A375 (cell line): ENCODE measurements around the gene WIPF2. TPM values are rescaled to one million over a fixed set of nuclear protein-coding genes. Genes with fewer than 3 reads are reported as not detected.

ENCODE experiments used
- small RNA-seq: library from RNA; depleted of rRNA; stranded (forward); fragments of <200 nt; gene quantifications from one replicate; pipeline ENCODE3, GENCODE V24; 2014
- total RNA-seq: library from RNA; depleted of rRNA; stranded (reverse); fragments of >200 nt; shearing (Covaris generic); gene quantifications from 2 replicates; pipeline ENCODE4 v1.2.3, GENCODE V29; 2014; rRNA removed

Gene WIPF2
- total RNA-seq, result 6.4 and 7.5 TPM in 2 replicates

GRCh38 chr17:40218740-40219593, at the start of gene WIPF2:
WIPF2 (plus strand) TSS chr17:40219304; CDS start chr17:40256460, 37,156 bp downstream.

GRCh38 chr17:40177275-40177874, 41.7 kb upstream of the WIPF2 start, which contains the start of gene RAPGEFL1:
RAPGEFL1 (plus strand) TSS chr17:40177470; CDS start chr17:40177862, 392 bp downstream.

GRCh38 chr17:40287494-40288369, 68.6 kb downstream of the WIPF2 start, which contains the start of gene CDC6:
CDC6 (plus strand) TSS chr17:40287879; CDS start chr17:40289421, 1,542 bp downstream.

GRCh38 chr17:40309031-40309948, 90.2 kb downstream of the WIPF2 start, which contains the start of gene RARA:
RARA (plus strand) TSS chr17:40309180; CDS start chr17:40331219, 22,039 bp downstream.

Small RNAs within 50 kb of the gene (small RNA-seq; reads per million reads assigned to genes)
- gene MIR6867, result not detected

Other genes starting within 250 kb of the WIPF2 start
- 168 and 192 TPM in 2 replicates for gene PSMD3, start 238.5 kb upstream of the WIPF2 start, total RNA-seq
- not detected in 2 replicates for gene CSF3, start 203.9 kb upstream of the WIPF2 start, total RNA-seq
- gene MED24, start 164.9 kb upstream of the WIPF2 start, total RNA-seq, result 34.3 and 43.0 TPM in 2 replicates
- 12.2 and 12.4 TPM in 2 replicates for gene THRA, start 156.3 kb upstream of the WIPF2 start, total RNA-seq
- gene NR1D1, start 118.7 kb upstream of the WIPF2 start, total RNA-seq, result 6.3 and 8.2 TPM in 2 replicates
- 45.3 and 47.3 TPM in 2 replicates for gene MSL1, start 97.3 kb upstream of the WIPF2 start, total RNA-seq
- 43.4 and 48.3 TPM in 2 replicates for gene CASC3, start 78.8 kb upstream of the WIPF2 start, total RNA-seq
- 7.0 TPM in 2 replicates for gene RAPGEFL1, start 41.8 kb upstream of the WIPF2 start, total RNA-seq
- 57.0 and 70.6 TPM in 2 replicates for gene CDC6, start 68.6 kb downstream of the WIPF2 start, total RNA-seq
- gene RARA, start 89.9 kb downstream of the WIPF2 start, total RNA-seq, result 32.1 and 32.5 TPM in 2 replicates
- not detected in 2 replicates for gene GJD3, start 145.4 kb downstream of the WIPF2 start, total RNA-seq
- 127 and 132 TPM in 2 replicates for gene TOP2A, start 198.6 kb downstream of the WIPF2 start, total RNA-seq
- gene IGFBP4, start 224.1 kb downstream of the WIPF2 start, total RNA-seq, result 40.4 and 43.1 TPM in 2 replicates